Neural progenitor cell (in vitro differentiated cells): ENCODE data around the gene BRD3. TPM values are rescaled to one million over a fixed set of nuclear protein-coding genes. Genes with fewer than 3 reads are reported as not detected.

ENCODE experiments used
- DNase-seq: peaks from one replicate; pipeline ENCODE4 v3.0.0-alpha.2; 2016; ENCODE audit warnings: low spot score
- H2AFZ ChIP-seq: fragments of 200-600 bp; sonication (generic); replicated peaks from 2 replicates; pipeline ENCODE4 v1.6.1; 2016; ENCODE audit warnings: antibody characterized with exemption
- H3F3A ChIP-seq: fragments of 200-600 bp; sonication (generic); 2 replicates; pipeline ENCODE4 v1.6.1; 2016; ENCODE audit warnings: antibody characterized with exemption, low read depth
- H3K27ac ChIP-seq: fragments of 200-600 bp; sonication (generic); 2 replicates; pipeline ENCODE4 v1.5.1; 2016; ENCODE audit warnings: mild to moderate bottlenecking
- H3K27me3 ChIP-seq: fragments of 200-600 bp; sonication (generic); 2 replicates; pipeline ENCODE4 v1.6.1; 2016; ENCODE audit warnings: mild to moderate bottlenecking, moderate library complexity
- H3K36me3 ChIP-seq: fragments of 200-600 bp; sonication (generic); 2 replicates; pipeline ENCODE4 v1.5.1; 2016
- H3K4me1 ChIP-seq: fragments of 200-600 bp; sonication (generic); 2 replicates; pipeline ENCODE4 v1.6.1; 2016; ENCODE audit warnings: mixed run types
- H3K4me2 ChIP-seq: fragments of 200-600 bp; sonication (generic); 2 replicates; pipeline ENCODE4 v1.6.1; 2016
- H3K4me3 ChIP-seq: fragments of 200-600 bp; sonication (generic); 2 replicates; pipeline ENCODE4 v1.5.1; 2016
- H3K79me2 ChIP-seq: fragments of 200-600 bp; sonication (generic); 2 replicates; pipeline ENCODE4 v1.6.1; 2016; ENCODE audit warnings: low read depth
- H3K9ac ChIP-seq: fragments of 200-600 bp; sonication (generic); 2 replicates; pipeline ENCODE4 v1.6.1; 2016
- H3K9me3 ChIP-seq: fragments of 200-600 bp; sonication (generic); 2 replicates; pipeline ENCODE4 v1.5.1; 2016; ENCODE audit warnings: low read depth
- H4K20me1 ChIP-seq: fragments of 200-600 bp; sonication (generic); 2 replicates; pipeline ENCODE4 v1.6.1; 2016; ENCODE audit warnings: low read depth
- H3K27ac Mint-ChIP-seq: 3 replicates; pipeline ENCODE4 v1.8.0; 2021; ENCODE audit warnings: mixed read lengths
- H3K27me3 Mint-ChIP-seq: 2 replicates; pipeline ENCODE4 v1.8.0; 2022; ENCODE audit warnings: low read depth, mild to moderate bottlenecking, inconsistent platforms, moderate library complexity, mixed read lengths; ENCODE audit not compliant: insufficient read depth
- H3K36me3 Mint-ChIP-seq: 3 replicates; pipeline ENCODE4 v1.8.0; 2021; ENCODE audit warnings: mixed read lengths
- H3K4me1 Mint-ChIP-seq: 3 replicates; pipeline ENCODE4 v1.8.0; 2021; ENCODE audit warnings: mixed read lengths
- H3K4me3 Mint-ChIP-seq: 3 replicates; pipeline ENCODE4 v1.8.0; 2021; ENCODE audit warnings: mild to moderate bottlenecking, moderate library complexity, mixed read lengths
- H3K9me3 Mint-ChIP-seq: 3 replicates; pipeline ENCODE4 v1.8.0; 2020; ENCODE audit warnings: mixed read lengths
- CTCF ChIP-seq: fragments of 200-600 bp; sonication (generic); IDR thresholded peaks from 2 replicates; pipeline ENCODE4 v1.5.1; 2017; ENCODE audit warnings: antibody characterized with exemption, mild to moderate bottlenecking
- EZH2 ChIP-seq: fragments of 200-600 bp; sonication (generic); IDR thresholded peaks from 2 replicates; pipeline ENCODE4 v1.6.1; 2017; ENCODE audit warnings: antibody characterized with exemption, mild to moderate bottlenecking, moderate library complexity
- EZH2phosphoT487 ChIP-seq: fragments of 200-600 bp; sonication (generic); IDR thresholded peaks from 2 replicates; pipeline ENCODE4 v1.6.1; 2017; ENCODE audit warnings: antibody characterized with exemption
- total RNA-seq: library from RNA; depleted of rRNA; stranded (reverse); fragments of >200 nt; gene quantifications from 2 replicates; pipeline ENCODE4 v1.2.3, GENCODE V29; 2015; ENCODE audit warnings: low replicate concordance

The BRD3 gene
- total RNA-seq, 1 donor from 2014 or later = 14.8 TPM

GRCh38 chr9:134059188-134059641 lies 8.6 kb downstream of the BRD3 start:
- H3K27me3 Mint-ChIP-seq = peaks cover 2% of the 10 kb centered on the region
- H3K79me2 ChIP-seq = peaks cover 100% of the 10 kb centered on the region
- H3K4me1 Mint-ChIP-seq = peaks cover 30% of the 10 kb centered on the region
- DNase-seq = peak; percentile 0
- TF ChIP-seq EZH2 (no peak), CTCF (no peak), EZH2phosphoT487 (no peak)
- no peak overlapping the region for H3K27ac Mint-ChIP-seq
- H3K27me3 ChIP-seq = no peaks in the 10 kb centered on the region
- H2AFZ ChIP-seq = no peak overlapping the region
- H3K9me3 ChIP-seq = no peaks in the 10 kb centered on the region
- H3K4me3 ChIP-seq = no peak overlapping the region
- peak overlapping the region; percentile 42 for H3K9ac ChIP-seq
- no peaks in the 10 kb centered on the region for H3K9me3 Mint-ChIP-seq
- peaks cover 100% of the 10 kb centered on the region for H4K20me1 ChIP-seq
- no peaks in the 10 kb centered on the region for H3K36me3 Mint-ChIP-seq
- no peak overlapping the region for H3K4me3 Mint-ChIP-seq
- H3K27ac ChIP-seq = peak overlapping the region; percentile 20
- no peaks in the 10 kb centered on the region for H3K36me3 ChIP-seq
- H3K4me2 ChIP-seq = no peak overlapping the region
- no peaks in the 10 kb centered on the region for H3F3A ChIP-seq
- peaks cover 36% of the 10 kb centered on the region for H3K4me1 ChIP-seq

GRCh38 chr9:134058716-134059115 lies 9.1 kb downstream of the BRD3 start:
- no peak overlapping the region for H3K4me3 Mint-ChIP-seq
- peaks cover 2% of the 10 kb centered on the region for H3K27me3 Mint-ChIP-seq
- no peaks in the 10 kb centered on the region for H3K36me3 Mint-ChIP-seq
- TF ChIP-seq EZH2phosphoT487 = no peak
- no peak overlapping the region for H3K27ac Mint-ChIP-seq
- H3K27me3 ChIP-seq = no peaks in the 10 kb centered on the region
- H3K4me1 ChIP-seq = peaks cover 36% of the 10 kb centered on the region
- H3K4me1 Mint-ChIP-seq = peaks cover 30% of the 10 kb centered on the region
- no peaks in the 10 kb centered on the region for H3K9me3 Mint-ChIP-seq
- peak overlapping the region; percentile 42 for H3K9ac ChIP-seq
- H3K36me3 ChIP-seq = no peaks in the 10 kb centered on the region
- no peak overlapping the region for H3K4me2 ChIP-seq
- H3K79me2 ChIP-seq = peaks cover 100% of the 10 kb centered on the region
- H2AFZ ChIP-seq = no peak overlapping the region
- no peak overlapping the region for H3K4me3 ChIP-seq
- peaks cover 100% of the 10 kb centered on the region for H4K20me1 ChIP-seq
- H3K9me3 ChIP-seq = no peaks in the 10 kb centered on the region
- H3F3A ChIP-seq = no peaks in the 10 kb centered on the region
- peak overlapping the region; percentile 20 for H3K27ac ChIP-seq
- DNase-seq = peak; percentile 0

- Histone ChIP-seq H3K9ac (peak overlapping the region; percentile 42), H4K20me1 (peaks cover 100% of the 10 kb centered on the region), H3K4me1 (peaks cover 36% of the 10 kb centered on the region), H2AFZ (no peak overlapping the region), H3K27ac (no peak overlapping the region), H3K4me3 (no peak overlapping the region), H3K9me3 (no peaks in the 10 kb centered on the region), H3K4me2 (peak overlapping the region; percentile 35), H3K79me2 (peaks cover 99% of the 10 kb centered on the region), H3K36me3 (no peaks in the 10 kb centered on the region), H3F3A (no peaks in the 10 kb centered on the region), H3K27me3 (no peaks in the 10 kb centered on the region)
- no peak overlapping the region for H3K4me3 Mint-ChIP-seq
- no peaks in the 10 kb centered on the region for H3K36me3 Mint-ChIP-seq
- H3K27me3 Mint-ChIP-seq = peaks cover 2% of the 10 kb centered on the region
- no peaks in the 10 kb centered on the region for H3K9me3 Mint-ChIP-seq
- DNase-seq = peak; percentile 14
- no peak for TF ChIP-seq EZH2
- H3K4me1 Mint-ChIP-seq = peaks cover 26% of the 10 kb centered on the region
- peak overlapping the region; percentile 21 for H3K27ac Mint-ChIP-seq
These were observed 9.8 kb downstream of the BRD3 start for GRCh38 chr9:134057751-134058701.

- Histone ChIP-seq H3K79me2 (peaks cover 96% of the 10 kb centered on the region), H3F3A (no peaks in the 10 kb centered on the region), H3K4me2 (no peak overlapping the region), H4K20me1 (peaks cover 100% of the 10 kb centered on the region), H3K4me1 (peaks cover 36% of the 10 kb centered on the region), H3K9me3 (no peaks in the 10 kb centered on the region), H2AFZ (no peak overlapping the region), H3K27ac (no peak overlapping the region), H3K36me3 (no peaks in the 10 kb centered on the region), H3K4me3 (no peak overlapping the region), H3K27me3 (no peaks in the 10 kb centered on the region), H3K9ac (no peak overlapping the region)
- TF ChIP-seq EZH2 (no peak), CTCF (no peak), EZH2phosphoT487 (no peak)
- Mint-ChIP-seq H3K9me3 (no peaks in the 10 kb centered on the region), H3K36me3 (no peaks in the 10 kb centered on the region), H3K27me3 (peaks cover 2% of the 10 kb centered on the region), H3K4me1 (peaks cover 23% of the 10 kb centered on the region), H3K27ac (no peak overlapping the region), H3K4me3 (no peak overlapping the region)
- no peak for DNase-seq
These were observed 10.5 kb downstream of the BRD3 start for GRCh38 chr9:134057307-134057657.
